T-cell (primary cell): ENCODE results near the gene ENTPD6. TPM values are rescaled to one million over a fixed set of nuclear protein-coding genes. Genes with fewer than 3 reads are reported as not detected.

ENCODE experiments used
- ATAC-seq, 4 experiments: fragments of 200-7000 bp in 3 of 4; fragments of 150-1000 bp in 1 of 4; cut with Tn5 transposase; replicated peaks in 1 of 4; 1 replicate in 3 of 4; 2 replicates in 1 of 4; pipeline ENCODE4 v1.10.0; 2021; ENCODE audit warnings: moderate library complexity in 3 of 4, mild to moderate bottlenecking in 2 of 4, moderate number of reproducible peaks in 1 of 4
- CTCF ChIA-PET, 2 donors: fragments of 300-600 bp; sonication (Branson Sonifier 250); formaldehyde crosslinking; loops; one replicate each; lab custom pipeline; 2022; ENCODE audit warnings: antibody characterized with exemption in 2 of 2; lab: Charles Lee
- POLR2A ChIA-PET, 2 donors: fragments of 300-600 bp; sonication (Branson Sonifier 250); formaldehyde crosslinking; loops; one replicate each; lab custom pipeline; 2022; ENCODE audit warnings: antibody characterized with exemption in 2 of 2; lab: Charles Lee
- DNase-seq, 35 experiments: peaks; one replicate each; pipeline versions ENCODE4 v3.0.0 to v3.0.0-alpha.2; 2013 to 2023
- H3K27ac ChIP-seq: one replicate; pipeline ENCODE4 v1.5.1; 2013; ENCODE audit warnings: low read length
- H3K27me3 ChIP-seq, 2 experiments: replicated peaks in 1 of 2; 1 replicate in 1 of 2; 2 replicates in 1 of 2; pipeline versions ENCODE4 v1.6.1 to v1.7.0; 2013; ENCODE audit warnings: low read length in 1 of 2, mixed read lengths in 1 of 2; ENCODE audit not compliant: control insufficient read depth in 2 of 2, insufficient read depth in 2 of 2; ENCODE audit errors: extremely low read depth in 1 of 2
- H3K36me3 ChIP-seq, 2 donors: 1 replicate in 1 of 2; 2 replicates in 1 of 2; pipeline versions ENCODE4 v1.6.1 to v1.7.0; 2013; ENCODE audit warnings: low read length in 1 of 2; ENCODE audit not compliant: control insufficient read depth in 2 of 2, insufficient read depth in 1 of 2; ENCODE audit errors: extremely low read depth in 1 of 2
- H3K4me1 ChIP-seq, 2 experiments: 1 replicate in 1 of 2; 2 replicates in 1 of 2; pipeline versions ENCODE4 v1.6.1 to v1.7.0; 2013; ENCODE audit warnings: low read length in 2 of 2, mixed read lengths in 1 of 2; ENCODE audit not compliant: insufficient read depth in 2 of 2, control insufficient read depth in 1 of 2; ENCODE audit errors: extremely low read depth in 1 of 2
- H3K4me3 ChIP-seq, 2 donors: 1 replicate in 1 of 2; 2 replicates in 1 of 2; pipeline versions ENCODE4 v1.5.1 to v1.7.0; 2013; ENCODE audit warnings: mild to moderate bottlenecking in 2 of 2, low read length in 1 of 2, moderate library complexity in 1 of 2; ENCODE audit not compliant: control insufficient read depth in 1 of 2; ENCODE audit errors: extremely low read depth in 1 of 2
- H3K9me3 ChIP-seq: 2 replicates; pipeline ENCODE4 v1.7.0; 2013
- H3K27ac Mint-ChIP-seq, 2 donors: one replicate each; pipeline ENCODE4 v1.8.0; 2020 to 2021; ENCODE audit warnings: mild to moderate bottlenecking in 2 of 2, mixed read lengths in 2 of 2
- H3K27me3 Mint-ChIP-seq, 2 donors: one replicate each; pipeline ENCODE4 v1.8.0; 2021 to 2022; ENCODE audit warnings: mixed read lengths in 2 of 2
- H3K36me3 Mint-ChIP-seq: one replicate; pipeline ENCODE4 v1.8.0; 2021; ENCODE audit warnings: mixed read lengths
- H3K4me1 Mint-ChIP-seq, 3 donors: one replicate each; pipeline ENCODE4 v1.8.0; 2020 to 2022; ENCODE audit warnings: mixed read lengths in 3 of 3, mild to moderate bottlenecking in 1 of 3
- H3K4me3 Mint-ChIP-seq, 3 donors: one replicate each; pipeline ENCODE4 v1.8.0; 2020 to 2022; ENCODE audit warnings: mild to moderate bottlenecking in 3 of 3, mixed read lengths in 3 of 3, moderate library complexity in 3 of 3
- H3K9me3 Mint-ChIP-seq, 3 donors: one replicate each; pipeline ENCODE4 v1.8.0; 2020 to 2022; ENCODE audit warnings: mixed read lengths in 3 of 3
- WGBS: methylation state at CpG from one replicate; pipeline ENCODE4 v1.1.5; 2013; ENCODE audit warnings: missing lambda C conversion rate; ENCODE audit not compliant: insufficient coverage; 5-methylcytosine and 5-hydroxymethylcytosine counted together
- total RNA-seq, 35 experiments: library from RNA in 6 of 35; stranded (reverse) in 6 of 35; fragments of 120-200 nt in 1 of 35; gene quantifications; one replicate each; pipeline versions ENCODE4 v1.2.1 to v1.2.4 and lab custom pipeline; 2013 to 2026

Gene ENTPD6
- total RNA-seq, 5 donors from 2014 or later (not counting 1 experiment from before 2014, with no cell fraction given) = 80.5 to 102 (median 90.9) TPM

DNA sequence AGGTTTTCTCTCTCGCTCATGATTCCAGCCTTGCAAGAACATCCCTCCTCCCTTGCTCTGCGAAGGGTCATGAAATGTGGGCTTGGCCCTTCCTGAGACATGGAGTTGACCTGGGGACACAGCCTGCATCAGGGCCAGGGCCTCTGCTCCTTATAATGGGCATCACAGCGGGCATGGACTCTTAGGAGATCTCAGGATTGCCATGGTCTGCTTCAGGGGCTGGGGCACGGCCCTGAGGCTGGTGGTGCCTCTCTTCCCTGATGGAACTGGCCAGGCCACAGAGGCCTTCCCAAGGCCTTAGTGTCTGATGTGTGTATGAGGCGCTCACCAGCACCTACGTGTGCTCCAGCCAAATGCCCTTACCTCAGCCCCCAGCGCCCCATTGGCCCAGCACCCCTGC lies 23.9 kb downstream of the ENTPD6 start:
- Histone ChIP-seq H3K4me3 (no peak overlapping the region), H3K36me3 (peaks cover 21 to 34% of the 10 kb centered on the region in 2 donors), H3K9me3 (no peaks in the 10 kb centered on the region), H3K4me1 (no peaks in the 10 kb centered on the region), H3K27me3 (no peaks in the 10 kb centered on the region), H3K27ac (no peak overlapping the region)
- POLR2A ChIA-PET = no interaction called here
- no peaks in the 10 kb centered on the region for H3K4me1 Mint-ChIP-seq
- no peak overlapping the region for H3K27ac Mint-ChIP-seq
- no peaks in the 10 kb centered on the region for H3K27me3 Mint-ChIP-seq
- DNase-seq = no peak
- H3K4me3 Mint-ChIP-seq = no peak overlapping the region
- H3K9me3 Mint-ChIP-seq = no peaks in the 10 kb centered on the region
- WGBS = 91% methylated on average over 2 of the region's 7 CpGs
- CTCF ChIA-PET = no interaction called here
- ATAC-seq = no peak
- peaks cover 41% of the 10 kb centered on the region for H3K36me3 Mint-ChIP-seq

DNA sequence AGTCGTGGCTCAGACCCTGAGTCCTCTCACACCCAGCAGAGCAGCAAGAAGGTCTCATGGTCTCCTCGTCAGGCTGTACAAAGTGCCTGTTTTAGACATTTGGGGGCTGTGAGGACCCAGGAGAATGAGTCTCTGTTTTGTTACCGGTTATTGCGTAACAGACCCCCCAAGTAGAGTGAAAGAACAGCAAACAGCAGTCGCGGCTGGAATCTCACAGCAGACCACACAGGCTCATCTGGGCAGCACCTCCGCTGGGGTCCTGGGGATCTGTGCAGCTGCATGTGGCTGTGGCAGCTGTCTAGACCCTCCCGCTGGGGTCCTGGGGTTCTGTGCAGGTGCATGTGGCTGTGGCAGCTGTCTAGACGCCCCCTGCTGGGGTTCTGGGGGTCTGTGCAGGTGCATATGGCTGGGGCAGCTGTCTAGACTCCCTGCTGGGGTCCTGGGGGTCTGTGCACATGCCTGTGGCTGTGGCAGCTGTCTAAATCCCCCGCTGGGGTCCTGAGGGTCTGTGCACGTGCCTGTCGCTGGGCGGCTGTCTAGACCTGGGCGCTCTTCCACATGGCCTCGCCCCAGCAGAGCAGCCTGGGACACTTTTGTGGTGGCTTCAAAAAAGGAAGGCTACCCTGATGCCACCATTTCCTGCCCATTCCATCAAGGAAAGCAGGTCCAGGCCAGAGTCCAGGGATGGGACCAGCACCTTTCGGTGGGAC lies 24.7 kb downstream of the ENTPD6 start:
- H3K36me3 ChIP-seq = peaks cover 17 to 31% of the 10 kb centered on the region in 2 donors
- ATAC-seq (peak in 2 of 4 experiments; percentile 33 to 45), DNase-seq (peak in 8 of 35 experiments; percentile 7 to 37 (median 15))
- CTCF ChIA-PET = no interaction called here
- POLR2A ChIA-PET = no interaction called here
- no peak overlapping the region for H3K4me3 Mint-ChIP-seq
- 86% methylated on average over 15 of the region's 16 CpGs for WGBS
- H3K4me1 Mint-ChIP-seq = no peaks in the 10 kb centered on the region
- no peaks in the 10 kb centered on the region for H3K4me1 ChIP-seq
- no peaks in the 10 kb centered on the region for H3K27me3 Mint-ChIP-seq
- no peaks in the 10 kb centered on the region for H3K9me3 ChIP-seq
- no peaks in the 10 kb centered on the region for H3K27me3 ChIP-seq
- peaks cover 38% of the 10 kb centered on the region for H3K36me3 Mint-ChIP-seq
- H3K4me3 ChIP-seq = no peak overlapping the region
- H3K27ac Mint-ChIP-seq = no peak overlapping the region
- no peaks in the 10 kb centered on the region for H3K9me3 Mint-ChIP-seq
- no peak overlapping the region for H3K27ac ChIP-seq

DNA sequence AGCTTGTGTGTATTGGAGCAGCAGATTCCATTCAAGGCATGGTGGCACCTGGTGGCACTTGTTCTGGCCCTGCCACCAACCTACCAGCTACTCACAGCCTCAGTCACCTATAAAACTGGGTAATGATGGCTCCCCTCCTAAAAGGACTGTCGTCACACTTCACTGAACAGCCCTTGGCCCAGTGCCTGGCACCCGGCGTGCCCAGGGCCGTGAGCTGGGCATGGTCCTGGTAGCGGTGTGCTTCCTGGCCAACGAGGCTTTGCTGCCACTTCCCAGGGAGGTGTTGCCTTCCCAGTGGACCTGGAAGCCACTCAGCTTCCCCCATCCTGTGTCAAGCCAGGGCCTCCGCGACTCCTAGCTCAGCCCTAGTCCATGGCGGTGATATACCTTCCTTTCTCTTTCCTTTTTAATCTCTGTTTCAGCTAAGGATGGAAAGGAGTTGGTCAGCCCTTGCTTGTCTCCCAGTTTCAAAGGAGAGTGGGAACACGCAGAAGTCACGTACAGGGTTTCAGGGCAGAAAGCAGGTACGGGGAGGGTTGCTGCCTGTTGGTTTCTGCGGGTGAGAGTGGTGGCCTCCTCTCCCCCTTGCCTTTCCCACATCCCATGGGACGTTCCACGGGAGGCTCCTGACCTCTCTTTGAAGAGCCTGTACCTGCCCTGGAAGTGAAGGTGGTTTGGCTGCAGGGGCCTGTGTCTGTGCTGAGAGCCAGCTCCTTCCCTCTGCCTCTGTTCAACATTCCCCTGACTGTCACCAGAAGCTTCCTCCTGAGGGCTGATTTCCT lies 25.5 kb downstream of the ENTPD6 start:
- H3K36me3 ChIP-seq = peaks cover 23 to 29% of the 10 kb centered on the region in 2 donors
- no peaks in the 10 kb centered on the region for H3K9me3 ChIP-seq
- H3K4me3 ChIP-seq = no peak overlapping the region
- H3K27me3 ChIP-seq = no peaks in the 10 kb centered on the region
- ChIA-PET POLR2A (no interaction called here), CTCF (no interaction called here)
- H3K4me3 Mint-ChIP-seq = no peak overlapping the region
- no peaks in the 10 kb centered on the region for H3K4me1 Mint-ChIP-seq
- H3K4me1 ChIP-seq = no peaks in the 10 kb centered on the region
- no peak overlapping the region for H3K27ac Mint-ChIP-seq
- 88% methylated on average over 8 of the region's 15 CpGs for WGBS
- DNase-seq (no peak), ATAC-seq (no peak)
- H3K27me3 Mint-ChIP-seq = no peaks in the 10 kb centered on the region
- H3K9me3 Mint-ChIP-seq = no peaks in the 10 kb centered on the region
- H3K27ac ChIP-seq = no peak overlapping the region
- H3K36me3 Mint-ChIP-seq = peaks cover 31% of the 10 kb centered on the region

DNA sequence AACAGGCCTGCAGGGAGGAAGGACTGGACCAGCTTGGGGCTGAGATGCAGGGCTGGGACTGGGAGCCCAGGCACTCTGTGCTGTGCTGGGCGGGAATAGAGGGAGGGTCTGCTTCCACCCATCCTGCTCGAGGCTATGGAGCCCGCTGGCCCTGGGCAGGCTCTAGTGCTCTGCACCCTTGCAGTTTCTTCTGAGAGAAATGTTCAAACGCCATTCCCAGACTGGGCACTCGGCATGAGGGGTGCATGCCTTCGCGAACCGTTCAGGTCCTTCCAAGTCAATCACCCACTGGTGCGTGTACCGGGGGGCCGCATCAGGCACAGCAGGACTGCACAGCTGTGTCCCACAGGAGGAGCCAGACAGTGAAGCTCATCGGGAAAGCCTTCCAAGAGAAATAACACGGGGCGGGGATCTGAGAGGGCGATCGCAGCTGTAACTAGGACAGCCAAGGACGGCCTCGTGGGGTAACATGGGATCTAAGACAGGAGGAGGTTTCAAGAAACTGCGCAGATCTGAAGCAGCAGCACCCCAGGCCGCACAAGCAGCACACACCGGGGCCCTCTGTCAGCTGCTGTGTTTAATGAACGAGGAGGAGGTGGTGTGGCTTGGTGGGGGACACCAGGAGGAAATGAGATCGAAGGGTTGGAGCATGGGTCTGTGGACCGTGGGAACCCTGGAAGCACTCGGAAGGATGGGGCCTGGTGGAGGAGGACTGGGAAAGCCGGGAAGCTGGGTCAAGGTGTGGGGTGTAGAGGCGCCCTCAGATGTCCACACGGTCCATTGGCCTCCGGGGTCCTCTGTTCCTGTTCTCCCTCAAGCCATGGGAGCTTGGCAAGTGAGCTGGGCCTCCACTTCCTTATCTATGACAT lies 26.3 kb downstream of the ENTPD6 start:
- H3K36me3 ChIP-seq = peaks cover 23% of the 10 kb centered on the region in 2 donors
- H3K4me3 ChIP-seq = no peak overlapping the region
- H3K27ac ChIP-seq = no peak overlapping the region
- no peaks in the 10 kb centered on the region for H3K4me1 ChIP-seq
- Mint-ChIP-seq H3K4me1 (no peaks in the 10 kb centered on the region), H3K27me3 (no peaks in the 10 kb centered on the region), H3K9me3 (no peaks in the 10 kb centered on the region), H3K27ac (no peak overlapping the region), H3K36me3 (peaks cover 33% of the 10 kb centered on the region), H3K4me3 (no peak overlapping the region)
- ChIA-PET POLR2A (no interaction called here), CTCF (no interaction called here)
- H3K27me3 ChIP-seq = no peaks in the 10 kb centered on the region
- ATAC-seq (no peak), DNase-seq (no peak)
- WGBS = 96% methylated on average over 24 of the region's 29 CpGs
- H3K9me3 ChIP-seq = no peaks in the 10 kb centered on the region

DNA sequence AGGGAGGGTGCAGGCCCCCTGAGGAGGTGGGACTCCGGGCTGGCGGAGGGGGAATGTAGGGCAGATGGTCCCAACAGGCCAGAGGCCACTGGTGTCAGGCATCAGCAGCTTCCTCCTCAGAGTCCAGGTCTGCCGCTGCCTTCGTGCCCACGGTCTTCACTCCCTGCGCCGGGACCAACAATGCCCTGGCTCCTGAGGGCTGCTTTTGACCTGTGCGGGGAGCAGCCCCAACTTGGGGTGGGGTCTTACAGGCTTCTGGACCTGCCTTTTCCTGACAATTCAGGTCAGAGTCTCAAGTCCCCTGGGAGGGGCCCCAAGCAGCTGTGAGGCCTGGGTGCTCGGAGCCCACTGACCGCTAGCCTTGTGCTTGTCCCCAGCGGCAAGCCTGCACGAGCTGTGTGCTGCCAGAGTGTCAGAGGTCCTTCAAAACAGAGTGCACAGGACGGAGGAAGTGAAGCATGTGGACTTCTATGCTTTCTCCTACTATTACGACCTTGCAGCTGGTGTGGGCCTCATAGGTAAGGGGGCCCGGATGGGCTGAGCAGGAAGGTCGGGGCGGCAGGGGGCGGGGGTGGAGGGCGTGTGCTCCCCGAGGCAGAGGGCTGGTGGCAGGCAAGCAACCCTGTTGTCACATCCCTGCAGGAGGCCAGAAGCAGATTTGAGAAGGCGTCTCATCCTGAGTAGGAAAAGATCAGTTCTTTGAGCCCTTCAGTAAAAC lies 27.1 kb downstream of the ENTPD6 start:
- Histone ChIP-seq H3K27me3 (no peaks in the 10 kb centered on the region), H3K4me1 (no peaks in the 10 kb centered on the region), H3K27ac (no peak overlapping the region), H3K36me3 (peaks cover 15 to 16% of the 10 kb centered on the region in 2 donors), H3K4me3 (no peak overlapping the region), H3K9me3 (no peaks in the 10 kb centered on the region)
- ChIA-PET POLR2A (no interaction called here), CTCF (no interaction called here)
- no peaks in the 10 kb centered on the region for H3K27me3 Mint-ChIP-seq
- H3K36me3 Mint-ChIP-seq = peaks cover 27% of the 10 kb centered on the region
- DNase-seq (no peak), ATAC-seq (no peak)
- 98% methylated on average over 13 of the region's 21 CpGs for WGBS
- H3K4me3 Mint-ChIP-seq = no peak overlapping the region
- no peak overlapping the region for H3K27ac Mint-ChIP-seq
- no peaks in the 10 kb centered on the region for H3K9me3 Mint-ChIP-seq
- H3K4me1 Mint-ChIP-seq = no peaks in the 10 kb centered on the region
